ENCODE measurements around the gene FRAT2.

Gene FRAT2

DNA sequence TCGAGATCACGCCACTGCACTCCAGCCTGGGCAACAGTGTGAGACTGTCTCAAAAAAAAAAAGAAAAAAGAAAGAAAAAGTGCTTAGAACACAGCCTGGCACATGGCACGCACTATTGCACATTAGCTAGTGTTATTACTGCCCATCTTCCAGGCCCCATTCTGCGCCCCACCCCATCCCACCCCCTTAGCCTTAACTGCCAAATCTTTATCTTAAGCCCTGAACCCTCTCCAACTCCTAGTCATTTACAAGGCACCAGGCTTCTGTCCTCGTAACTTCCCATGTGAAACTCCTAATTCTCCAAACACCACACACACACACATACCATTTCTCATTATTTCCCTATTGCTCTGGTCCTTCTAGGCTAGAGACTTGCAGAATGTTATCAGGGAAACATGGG is 4.8 kb downstream of the FRAT2 start:
- no peak for DNase-seq (ENCODE audit: low read depth in 1 of 2, low spot score in 1 of 2)
- in situ Hi-C loops (cut with HindIII; ENCODE audit: low pct_unique_long_range_greater_than_20kb, low sequenced_read_pairs) = no loop called here
- TF ChIP-seq JUND (IDR thresholded peaks at IDR 0.05; ENCODE audit: low read depth) = no peak

DNA sequence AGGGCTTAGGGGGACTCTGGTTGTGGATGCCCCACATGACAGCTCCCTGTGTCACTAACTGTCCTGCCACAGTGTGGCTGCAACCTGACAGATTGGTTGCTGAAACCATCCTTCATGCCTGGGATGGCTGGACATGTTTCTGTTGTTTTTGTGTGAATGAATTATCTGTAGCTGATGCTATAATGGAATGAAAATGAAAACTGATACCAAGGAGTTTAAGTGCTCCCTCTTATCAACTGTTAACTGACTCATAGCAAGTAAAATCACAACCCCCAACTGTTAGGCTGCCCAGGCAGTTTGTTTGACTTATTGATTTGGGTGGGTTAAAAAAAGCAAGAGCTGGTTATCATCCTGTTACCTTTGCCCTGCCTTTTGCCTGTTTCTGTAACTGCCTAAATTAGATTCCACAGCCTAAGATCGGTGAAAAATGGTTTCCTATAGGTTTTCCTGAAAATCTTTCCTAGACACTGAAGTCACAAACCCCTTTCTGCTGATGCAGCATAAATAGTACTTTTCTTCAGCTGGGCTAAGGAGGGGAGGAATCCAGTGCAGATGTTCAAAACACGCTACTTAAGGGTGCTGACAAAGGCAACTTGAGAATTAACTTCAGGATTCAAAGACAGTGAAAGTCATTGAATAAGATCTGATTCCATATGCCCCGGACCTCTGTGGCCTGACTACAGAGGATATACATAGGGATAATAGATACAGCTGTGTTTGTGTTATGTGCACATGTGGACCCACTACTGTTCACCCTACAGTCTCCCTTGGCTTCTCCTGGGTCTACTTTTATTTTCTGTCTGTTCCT is 5.7 kb downstream of the FRAT2 start:
- in situ Hi-C loops (cut with HindIII; ENCODE audit: low pct_unique_long_range_greater_than_20kb, low sequenced_read_pairs) = no loop called here
- no peak for DNase-seq (ENCODE audit: low read depth in 1 of 2, low spot score in 1 of 2)
- TF ChIP-seq JUND (IDR thresholded peaks at IDR 0.05; ENCODE audit: low read depth) = no peak

DNA sequence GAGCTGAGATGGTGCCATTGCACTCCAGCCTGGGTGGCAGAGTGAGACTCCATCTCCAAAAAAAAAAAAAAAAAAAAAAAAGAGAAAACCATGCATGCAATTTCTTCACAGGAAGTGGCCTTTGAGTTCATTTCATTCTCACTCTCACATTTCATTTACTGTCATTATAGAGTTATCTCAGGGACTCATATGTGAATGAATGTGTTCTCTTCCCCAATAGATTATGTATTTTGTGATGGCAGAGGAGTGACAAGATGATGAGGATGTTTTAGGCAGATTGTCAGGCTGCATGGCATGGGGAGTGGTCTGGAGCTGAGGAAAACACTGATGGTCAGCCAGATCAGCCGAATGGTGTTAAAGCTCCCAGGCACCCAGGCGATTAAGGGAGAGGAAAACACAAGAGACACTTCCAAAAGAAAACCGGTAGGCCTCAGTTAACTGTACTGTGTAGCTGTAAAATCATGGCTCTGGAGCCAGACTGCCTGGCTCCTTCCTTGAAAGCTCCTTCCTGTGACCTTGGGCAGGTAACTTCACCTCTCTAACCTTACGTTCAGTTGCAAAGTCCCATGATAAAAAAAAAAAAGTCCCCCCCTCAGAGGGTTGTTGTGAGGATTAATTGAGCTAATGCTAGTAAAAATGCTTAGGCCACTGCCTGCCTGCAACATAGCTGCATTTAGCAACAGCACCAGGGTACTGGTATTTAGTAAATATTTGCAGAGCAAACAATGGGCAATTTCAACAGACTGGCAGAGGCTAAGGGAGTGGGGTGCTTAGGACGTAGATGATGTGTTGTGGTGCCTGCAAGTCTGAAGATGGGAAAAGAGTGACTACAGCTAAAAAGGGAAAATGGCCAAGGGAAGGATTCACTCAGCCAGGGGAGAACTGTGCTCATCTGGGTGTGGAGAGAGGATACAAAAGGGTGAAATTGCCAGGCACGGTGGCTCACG is 6.9 kb downstream of the FRAT2 start:
- peak; percentile 90 to 92 for DNase-seq (ENCODE audit: low read depth in 1 of 2, low spot score in 1 of 2)
- in situ Hi-C loops (cut with HindIII; ENCODE audit: low pct_unique_long_range_greater_than_20kb, low sequenced_read_pairs) = no loop called here
- TF ChIP-seq JUND (IDR thresholded peaks at IDR 0.05; ENCODE audit: low read depth) = no peak; the same call in 1 of the 2 replicates

DNA sequence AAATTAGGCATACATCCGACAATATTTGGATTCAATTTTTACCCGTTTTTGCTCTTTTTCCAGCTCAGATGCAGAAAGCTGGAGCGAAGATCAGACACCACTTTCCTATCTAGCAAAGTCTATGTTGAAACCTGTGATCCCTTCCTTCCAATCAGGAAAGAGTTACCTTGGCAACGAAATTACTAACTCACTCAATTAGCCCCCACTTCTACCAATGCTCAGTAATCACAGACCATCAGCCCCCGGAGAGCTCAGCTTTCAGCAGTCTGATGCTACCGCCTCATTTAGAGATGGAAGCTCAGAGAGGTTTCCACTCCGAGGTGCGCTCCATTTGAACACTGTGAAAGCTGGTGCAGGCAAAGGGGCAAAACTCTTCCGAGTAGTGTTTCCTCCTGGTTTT is 8.8 kb downstream of the FRAT2 start:
- no peak for TF ChIP-seq JUND (IDR thresholded peaks at IDR 0.05; ENCODE audit: low read depth)
- DNase-seq (ENCODE audit: low read depth in 1 of 2, low spot score in 1 of 2) = no peak
- in situ Hi-C loops (cut with HindIII; ENCODE audit: low pct_unique_long_range_greater_than_20kb, low sequenced_read_pairs) = no loop called here

DNA sequence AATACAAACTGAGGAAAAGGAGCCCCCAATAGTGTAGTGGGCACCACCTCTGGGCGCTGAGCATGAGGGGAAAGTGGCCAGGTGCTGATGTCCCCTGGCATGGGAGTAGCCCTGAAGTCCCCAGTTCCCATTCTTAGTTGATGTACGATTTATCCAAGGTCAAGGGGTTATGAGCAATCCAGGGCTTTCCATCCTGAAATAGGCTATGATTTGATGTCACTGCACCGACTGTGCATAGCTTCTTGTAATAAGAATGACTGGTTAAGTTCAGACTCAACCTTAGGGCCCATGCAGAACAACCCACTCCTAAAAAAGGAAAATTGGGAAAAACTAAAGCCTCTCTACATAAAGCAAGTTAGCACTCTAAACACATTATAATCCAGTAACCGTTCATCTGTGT is 11.0 kb downstream of the FRAT2 start:
- no peak for TF ChIP-seq JUND (IDR thresholded peaks at IDR 0.05; ENCODE audit: low read depth)
- in situ Hi-C loops (cut with HindIII; ENCODE audit: low pct_unique_long_range_greater_than_20kb, low sequenced_read_pairs) = no loop called here
- DNase-seq (ENCODE audit: low read depth in 1 of 2, low spot score in 1 of 2) = no peak

DNA sequence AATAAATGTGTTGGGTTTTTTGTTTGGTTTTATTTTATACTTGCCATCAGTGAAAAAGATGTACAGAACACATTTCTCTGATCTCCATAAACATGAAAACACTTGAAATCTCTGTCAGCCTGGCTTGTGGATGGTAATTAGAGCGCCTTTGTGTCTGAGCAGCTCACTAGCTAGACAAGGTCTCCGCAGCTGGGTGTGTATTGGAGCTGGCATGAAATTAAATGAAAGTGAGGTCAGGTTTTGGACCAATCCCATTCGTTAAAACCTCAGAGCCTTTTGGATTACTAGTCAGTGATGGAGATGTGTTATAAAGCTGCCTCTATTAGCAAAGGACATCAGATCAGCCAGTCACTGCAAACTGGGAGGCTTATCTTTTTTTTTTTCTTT is 12.7 kb downstream of the FRAT2 start:
- TF ChIP-seq JUND (IDR thresholded peaks at IDR 0.05; ENCODE audit: low read depth) = no peak
- in situ Hi-C loops (cut with HindIII; ENCODE audit: low pct_unique_long_range_greater_than_20kb, low sequenced_read_pairs) = no loop called here
- DNase-seq (ENCODE audit: low read depth in 1 of 2, low spot score in 1 of 2) = no peak

DNA sequence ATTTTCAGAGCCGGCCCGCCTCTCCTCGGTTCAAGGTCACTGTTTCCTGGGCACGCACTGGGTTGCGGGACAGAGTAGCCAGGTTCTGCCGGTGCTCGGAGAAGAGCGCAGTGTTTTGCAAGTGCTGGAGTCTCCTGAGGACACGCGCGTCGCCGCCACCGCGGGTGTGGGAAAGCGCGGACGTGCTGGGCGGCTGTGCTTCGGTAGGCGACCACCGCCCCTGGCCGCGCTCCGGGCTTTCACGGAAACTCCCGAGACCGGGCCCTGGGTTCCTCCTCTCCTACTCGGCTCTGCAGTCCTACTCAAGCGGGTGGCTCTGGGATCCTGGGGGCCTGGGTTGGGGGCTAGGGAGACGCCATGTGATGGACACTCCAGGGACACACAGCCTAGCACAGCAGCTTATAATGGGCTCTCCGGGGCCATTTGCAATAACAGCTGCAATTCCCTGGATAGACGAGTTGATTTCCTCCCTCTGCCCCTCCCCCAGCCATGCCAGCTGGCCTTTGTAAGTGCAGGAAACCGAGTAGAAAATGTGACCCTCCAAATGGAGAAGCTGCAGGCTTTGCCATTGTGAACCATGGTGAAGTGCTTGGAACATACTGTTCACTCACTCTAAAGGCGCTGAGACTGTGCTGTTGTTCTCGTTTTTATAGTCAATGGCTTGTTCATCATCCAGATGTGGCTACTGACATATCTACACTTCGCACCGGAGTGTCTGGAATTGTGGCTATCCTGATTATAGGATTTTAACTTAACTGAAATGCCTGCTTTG is 13.3 kb downstream of the FRAT2 start:
- no peak for DNase-seq (ENCODE audit: low read depth in 1 of 2, low spot score in 1 of 2)
- no peak for TF ChIP-seq JUND (IDR thresholded peaks at IDR 0.05; ENCODE audit: low read depth)
- in situ Hi-C loops (cut with HindIII; ENCODE audit: low pct_unique_long_range_greater_than_20kb, low sequenced_read_pairs) = no loop called here

DNA sequence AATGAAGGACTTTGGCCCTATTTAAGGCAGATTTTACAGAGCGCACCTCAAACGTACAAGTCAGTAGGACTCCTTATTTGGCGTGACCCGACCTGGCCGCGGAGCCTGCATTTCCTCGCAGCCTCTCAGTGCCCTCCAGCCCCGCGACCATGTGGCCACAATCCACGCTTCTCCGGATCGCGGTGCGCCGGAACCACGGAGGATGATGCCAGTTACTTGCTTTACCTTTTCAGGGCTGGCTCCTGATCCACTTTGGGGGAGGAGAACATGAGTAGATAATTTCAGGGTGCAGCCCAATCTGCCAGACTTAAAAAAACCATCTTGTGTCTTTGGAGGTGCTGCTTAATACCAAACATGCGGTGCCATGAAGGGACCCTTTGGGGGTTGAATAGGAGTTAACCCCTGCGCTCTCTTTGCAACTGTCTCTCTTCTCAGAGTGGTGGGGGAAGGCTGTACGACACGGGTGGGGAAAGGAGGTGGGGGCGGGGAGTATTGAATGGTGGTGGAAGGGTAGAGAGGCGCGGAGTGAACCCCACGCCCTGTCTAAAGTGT is 14.0 kb downstream of the FRAT2 start:
- in situ Hi-C loops (cut with HindIII; ENCODE audit: low pct_unique_long_range_greater_than_20kb, low sequenced_read_pairs) = no loop called here
- TF ChIP-seq JUND (IDR thresholded peaks at IDR 0.05; ENCODE audit: low read depth) = no peak
- DNase-seq (ENCODE audit: low read depth in 1 of 2, low spot score in 1 of 2) = no peak

DNA sequence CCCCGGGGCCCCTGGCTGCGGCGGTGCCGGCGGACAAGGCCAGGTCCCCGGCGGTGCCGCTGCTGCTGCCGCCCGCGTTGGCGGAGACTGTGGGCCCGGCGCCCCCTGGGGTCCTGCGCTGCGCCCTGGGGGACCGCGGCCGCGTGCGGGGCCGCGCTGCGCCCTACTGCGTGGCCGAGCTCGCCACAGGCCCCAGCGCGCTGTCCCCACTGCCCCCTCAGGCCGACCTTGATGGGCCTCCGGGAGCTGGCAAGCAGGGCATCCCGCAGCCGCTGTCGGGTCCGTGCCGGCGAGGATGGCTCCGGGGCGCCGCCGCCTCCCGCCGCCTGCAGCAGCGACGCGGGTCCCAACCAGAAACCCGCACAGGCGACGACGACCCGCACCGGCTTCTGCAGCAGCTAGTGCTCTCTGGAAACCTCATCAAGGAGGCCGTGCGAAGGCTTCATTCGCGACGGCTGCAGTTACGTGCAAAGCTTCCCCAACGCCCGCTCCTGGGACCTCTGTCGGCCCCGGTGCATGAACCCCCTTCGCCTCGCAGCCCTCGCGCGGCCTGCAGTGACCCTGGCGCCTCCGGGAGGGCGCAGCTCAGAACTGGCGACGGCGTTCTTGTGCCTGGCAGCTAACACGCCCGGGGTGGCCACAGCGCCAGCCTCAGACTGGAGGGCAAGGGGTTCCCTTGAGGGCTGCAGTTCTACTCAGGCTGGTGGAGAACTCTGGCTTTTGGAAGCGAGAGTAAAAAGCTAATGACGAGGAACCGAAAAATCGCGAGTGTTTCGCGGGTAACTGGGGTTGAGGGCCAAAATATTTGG is 14.7 kb downstream of the FRAT2 start:
- in situ Hi-C loops (cut with HindIII; ENCODE audit: low pct_unique_long_range_greater_than_20kb, low sequenced_read_pairs) = no loop called here
- DNase-seq (ENCODE audit: low read depth in 1 of 2, low spot score in 1 of 2) = peak in 1 of 2 experiments; percentile 57
- TF ChIP-seq JUND (IDR thresholded peaks at IDR 0.05; ENCODE audit: low read depth) = no peak

DNA sequence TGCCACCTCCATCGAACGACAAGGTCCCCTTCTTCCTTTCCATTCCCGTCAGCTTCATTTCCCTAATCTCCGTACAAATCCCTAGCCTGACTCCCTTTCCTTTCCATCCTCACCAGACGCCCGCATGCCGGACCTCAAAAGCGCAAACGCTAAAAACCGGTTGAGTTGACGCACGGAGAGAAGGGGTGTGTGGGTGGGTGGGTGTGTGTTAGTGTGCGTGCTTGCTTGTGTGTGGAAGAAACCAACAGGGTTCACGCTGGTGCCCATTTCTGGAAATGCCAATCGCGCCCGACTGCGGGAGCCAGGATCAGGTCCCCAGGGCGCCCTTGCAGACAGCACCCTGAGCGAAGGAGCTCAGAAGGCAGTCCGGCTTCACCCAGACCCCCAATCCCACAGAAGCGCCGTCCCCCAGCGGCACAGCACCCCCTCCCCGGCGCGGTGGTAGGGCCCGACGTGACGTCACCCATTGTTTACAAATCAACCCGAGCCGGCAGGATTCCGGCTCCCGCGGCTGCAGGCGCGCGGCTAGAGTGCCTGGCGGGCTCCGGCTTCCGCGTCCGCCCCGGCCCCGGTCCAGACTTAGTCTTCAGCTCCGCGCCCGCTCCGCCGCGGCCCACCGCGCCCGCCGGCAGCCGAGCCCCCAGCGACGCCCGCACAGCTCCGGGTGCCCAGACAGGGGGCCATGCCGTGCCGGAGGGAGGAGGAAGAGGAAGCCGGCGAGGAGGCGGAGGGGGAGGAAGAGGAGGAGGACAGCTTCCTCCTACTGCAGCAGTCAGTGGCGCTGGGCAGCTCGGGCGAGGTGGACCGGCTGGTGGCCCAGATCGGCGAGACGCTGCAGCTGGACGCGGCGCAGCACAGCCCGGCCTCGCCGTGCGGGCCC is 15.5 kb downstream of the FRAT2 start, which contains the start of gene FRAT1:
Gene FRAT1, plus strand, starts transcription at position 500 of the 880 bp plus-strand sequence. Its CDS starts 183 bp downstream, at position 683.
- peak; percentile 73 to 97 for DNase-seq (ENCODE audit: low read depth in 1 of 2, low spot score in 1 of 2)
- peak; percentile 73 for TF ChIP-seq JUND (IDR thresholded peaks at IDR 0.05; ENCODE audit: low read depth)
- in situ Hi-C loops (cut with HindIII; ENCODE audit: low pct_unique_long_range_greater_than_20kb, low sequenced_read_pairs) = no loop called here
